ENCODE data around the gene CDCA8.
"Not testable (repeated sequence)": the region's sequence is repeated elsewhere in the genome, so short reads cannot be mapped to it uniquely, and the experiment has no call there.

CDCA8 gene

GRCh38 chr1:37732111-37732780 is 39.9 kb downstream of the CDCA8 start:
- DNase-seq: no peak

GRCh38 chr1:37734629-37735591 is 42.6 kb downstream of the CDCA8 start:
- no peak for DNase-seq

GRCh38 chr1:37737975-37738374 is 45.7 kb downstream of the CDCA8 start:
- DNase-seq: not testable (repeated sequence)

- not testable (repeated sequence) for DNase-seq
Observed at GRCh38 chr1:37738619-37739018, 46.3 kb downstream of the CDCA8 start.

- no peak for DNase-seq
Observed at GRCh38 chr1:37739222-37739621, 46.9 kb downstream of the CDCA8 start.

DNA sequence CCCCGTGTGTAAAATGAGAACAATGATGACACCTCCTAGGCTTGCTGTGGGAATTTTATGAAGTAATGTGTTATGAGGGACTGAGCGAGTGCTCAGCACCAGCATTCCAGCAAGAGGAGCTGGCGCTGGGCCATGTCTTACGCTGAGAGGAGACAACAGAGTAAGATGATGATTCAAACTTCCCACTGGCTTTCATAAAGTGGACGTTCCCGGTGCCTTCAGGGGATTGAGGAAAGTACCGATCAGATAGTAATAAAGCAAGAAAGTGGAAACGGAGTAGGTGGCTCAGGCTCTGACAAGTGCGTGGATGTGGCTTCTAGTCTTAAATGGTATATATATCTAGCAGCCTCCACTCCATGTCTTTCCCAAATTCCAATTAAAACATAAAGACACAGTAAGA is 48.8 kb downstream of the CDCA8 start:
- peak in 16 of 58 donors; percentile 8 to 65 (median 28) for DNase-seq

DNA sequence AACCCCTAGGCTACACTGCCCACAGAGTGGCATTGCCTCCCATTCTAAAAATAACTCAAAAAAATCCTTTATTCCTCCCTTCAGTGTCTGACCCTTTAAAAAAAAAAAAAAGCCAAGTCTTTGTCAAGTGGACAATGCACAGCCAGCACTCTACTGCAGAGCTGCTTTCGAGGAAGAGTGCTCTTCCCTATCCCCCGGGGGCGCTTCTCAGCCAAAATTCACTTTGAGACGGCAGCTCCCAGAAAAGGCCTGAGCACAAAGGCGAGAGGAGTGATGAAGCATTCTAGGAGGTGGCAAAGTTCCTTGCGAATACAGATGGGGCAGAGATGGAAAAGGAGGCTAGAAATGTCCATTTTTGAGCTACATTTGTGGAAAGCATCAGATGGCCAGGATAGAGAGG is 49.3 kb downstream of the CDCA8 start:
- no peak for DNase-seq

- DNase-seq: no peak
Observed at GRCh38 chr1:37746806-37747205, 54.5 kb downstream of the CDCA8 start.

GRCh38 chr1:37748565-37748964 is 56.2 kb downstream of the CDCA8 start:
- no peak for DNase-seq

GRCh38 chr1:37752213-37752582 is 59.9 kb downstream of the CDCA8 start:
- no peak for DNase-seq

DNA sequence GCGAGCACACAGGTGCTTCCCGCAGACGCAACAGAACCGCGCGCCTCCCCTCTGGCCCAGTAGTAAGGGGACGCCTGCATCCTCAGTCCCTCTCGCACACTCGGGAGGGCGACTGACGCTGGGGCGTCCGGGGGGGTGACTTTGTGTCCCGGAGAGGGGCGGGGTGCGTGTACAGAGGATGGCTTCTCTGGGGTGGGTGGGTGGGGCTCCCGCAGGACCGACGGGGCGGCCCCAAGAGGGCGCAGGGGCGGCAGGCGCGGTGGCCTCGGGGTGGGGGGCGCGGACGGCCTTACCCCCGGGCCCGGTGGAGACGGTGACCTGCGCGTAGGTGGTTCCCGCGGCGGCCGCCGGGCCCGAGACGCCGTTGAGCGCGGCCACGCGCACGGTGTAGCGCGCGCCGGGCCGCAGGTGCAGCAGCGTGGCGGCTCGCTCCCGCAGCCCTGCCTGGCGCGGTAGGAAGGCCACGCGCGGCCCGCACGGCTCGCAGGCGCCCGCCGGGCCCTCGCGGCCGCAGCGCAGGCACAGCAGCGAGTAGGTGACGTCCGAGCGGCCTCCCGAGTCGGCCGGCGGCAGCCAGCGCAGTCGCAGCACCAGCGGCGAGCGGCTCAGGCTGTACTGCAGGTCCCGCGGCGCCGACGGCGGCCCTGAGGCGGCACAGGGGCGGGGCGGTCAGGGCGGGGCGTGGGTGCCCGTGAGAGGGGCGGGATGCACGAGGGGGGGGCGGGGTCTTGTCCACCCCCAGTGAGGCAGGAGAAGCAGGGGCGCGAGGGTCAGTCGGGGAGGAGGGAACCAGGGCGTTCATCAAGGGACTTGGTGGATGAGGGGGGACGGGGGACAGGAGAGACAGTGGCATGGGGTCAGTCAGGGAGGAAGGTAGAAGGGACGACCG is 60.5 kb downstream of the CDCA8 start:
- peak in 12 of 58 donors; percentile 11 to 43 (median 24) for DNase-seq

GRCh38 chr1:37753473-37754321 is 61.4 kb downstream of the CDCA8 start:
- DNase-seq: no peak

DNA sequence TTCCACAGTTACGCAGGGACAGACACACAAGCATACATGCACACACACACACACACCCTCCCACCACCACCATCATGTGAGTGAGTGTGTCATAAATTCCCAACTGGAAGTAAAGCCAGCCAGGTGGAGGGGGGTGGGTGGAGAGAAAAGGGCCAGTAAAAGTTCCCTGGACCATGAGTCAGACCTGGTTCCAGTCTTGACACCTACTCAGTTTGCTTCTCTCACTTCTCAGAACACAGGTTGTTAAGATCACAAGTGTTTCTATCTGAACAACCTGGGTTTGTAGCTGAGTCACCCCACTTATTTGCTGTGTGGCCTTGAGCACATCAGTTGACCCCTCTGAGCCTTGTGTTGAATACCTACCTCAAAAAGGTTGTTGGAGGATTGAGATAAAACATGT is 63.0 kb downstream of the CDCA8 start:
- DNase-seq: peak in 5 of 58 donors; percentile 6 to 38 (median 17)

- no peak for DNase-seq
Observed at GRCh38 chr1:37755951-37756560, 63.7 kb downstream of the CDCA8 start.
